Parathyroid adenoma (tissue), 2 donors: ENCODE results near the gene BBS12.

Source experiments
- H2AFZ ChIP-seq: fragments of 300-600 bp; sonication (generic); one replicate; pipeline ENCODE4 v1.7.0; 2017; ENCODE audit warnings: antibody characterized with exemption, mild to moderate bottlenecking
- H3K27ac ChIP-seq: fragments of 300-600 bp; sonication (generic); one replicate; pipeline ENCODE4 v1.7.0; 2017
- H3K27me3 ChIP-seq: fragments of 300-600 bp; sonication (generic); one replicate; pipeline ENCODE4 v1.7.0; 2017; ENCODE audit warnings: low read length; ENCODE audit not compliant: control insufficient read depth, insufficient read depth
- H3K36me3 ChIP-seq: fragments of 300-600 bp; sonication (generic); one replicate; pipeline ENCODE4 v1.7.0; 2017; ENCODE audit warnings: low read length; ENCODE audit not compliant: control insufficient read depth, insufficient read depth
- H3K4me1 ChIP-seq: fragments of 300-600 bp; sonication (generic); one replicate; pipeline ENCODE4 v1.7.0; 2017; ENCODE audit warnings: control low read depth
- H3K4me2 ChIP-seq: fragments of 300-600 bp; sonication (generic); one replicate; pipeline ENCODE4 v1.7.0; 2017; ENCODE audit warnings: low read length
- H3K4me3 ChIP-seq: fragments of 300-600 bp; sonication (generic); one replicate; pipeline ENCODE4 v1.7.0; 2017; ENCODE audit warnings: low read depth, low read length
- H3K79me2 ChIP-seq: fragments of 300-600 bp; sonication (generic); one replicate; pipeline ENCODE4 v1.7.0; 2017; ENCODE audit warnings: control low read depth
- H3K9ac ChIP-seq: fragments of 300-600 bp; sonication (generic); one replicate; pipeline ENCODE4 v1.7.0; 2017; ENCODE audit warnings: mild to moderate bottlenecking
- H3K9me3 ChIP-seq: fragments of 300-600 bp; sonication (generic); one replicate; pipeline ENCODE4 v1.7.0; 2017; ENCODE audit warnings: low read length; ENCODE audit not compliant: control insufficient read depth
- CTCF ChIP-seq: fragments of 300-600 bp; sonication (generic); IDR thresholded peaks from one replicate; pipeline ENCODE4 v1.7.0; 2017; ENCODE audit warnings: antibody characterized with exemption, mild to moderate bottlenecking
- donor health status: primary hyperparathyroidism.

The BBS12 gene

DNA sequence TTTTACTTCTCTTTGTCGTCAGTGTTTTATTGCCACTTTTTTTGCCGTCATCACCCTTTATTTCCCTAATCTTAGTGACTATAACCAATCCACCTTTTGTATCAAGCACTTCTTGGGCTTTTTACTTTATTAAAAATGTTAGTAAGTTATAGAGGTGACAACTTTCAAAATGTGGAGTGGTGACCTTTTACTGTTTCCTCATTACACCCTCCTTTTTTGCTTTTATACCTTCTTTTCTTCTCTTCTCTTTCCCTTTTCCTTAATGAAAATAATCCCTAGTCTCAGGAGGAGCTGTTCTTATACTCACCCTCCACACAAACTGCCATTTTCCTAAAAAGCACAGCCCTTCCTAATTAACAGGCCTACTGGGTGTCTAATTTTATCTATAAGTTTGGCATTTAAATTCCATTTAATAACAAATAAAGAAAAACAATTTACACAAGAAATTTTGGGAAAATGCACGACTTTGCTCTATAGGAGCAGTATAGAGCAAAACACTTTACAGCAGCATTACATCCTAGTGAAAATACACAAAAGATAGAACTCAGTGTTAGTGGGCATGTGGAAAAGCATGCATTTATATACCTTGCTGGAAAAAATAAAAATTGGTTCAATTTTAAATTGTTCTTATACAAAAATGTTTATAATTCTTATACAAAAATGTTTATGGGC lies 27.3 kb downstream of the BBS12 start:
- TF ChIP-seq CTCF: no peak
- Histone ChIP-seq H3K4me2 (no peak overlapping the region), H3K79me2 (no peaks in the 10 kb centered on the region), H3K4me3 (no peak overlapping the region), H3K27ac (no peak overlapping the region), H3K27me3 (no peaks in the 10 kb centered on the region), H3K9me3 (no peaks in the 10 kb centered on the region), H3K4me1 (no peaks in the 10 kb centered on the region), H3K9ac (no peak overlapping the region), H3K36me3 (no peaks in the 10 kb centered on the region), H2AFZ (no peak overlapping the region)

DNA sequence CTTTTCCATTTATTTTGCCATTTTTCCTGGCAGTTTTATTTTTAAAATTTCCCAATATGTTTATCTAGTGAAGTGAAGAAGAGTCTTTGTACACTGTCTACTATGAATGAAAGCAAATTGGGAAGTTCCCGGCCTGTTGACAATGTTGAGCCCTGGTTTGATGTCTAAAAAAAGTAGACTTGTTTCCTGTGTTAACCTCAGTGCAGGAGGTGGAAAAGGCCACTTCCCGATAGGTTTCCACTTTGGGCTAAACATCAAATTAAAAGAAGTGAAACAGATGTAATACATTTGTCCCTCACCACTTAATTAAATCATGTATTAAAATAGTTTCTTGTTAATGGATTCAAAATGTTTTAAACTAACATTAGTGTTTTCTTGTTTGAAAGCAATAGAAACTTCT lies 30.0 kb downstream of the BBS12 start:
- Histone ChIP-seq H3K4me1 (no peaks in the 10 kb centered on the region), H3K9me3 (no peaks in the 10 kb centered on the region), H2AFZ (no peak overlapping the region), H3K4me2 (no peak overlapping the region), H3K9ac (no peak overlapping the region), H3K27me3 (no peaks in the 10 kb centered on the region), H3K27ac (no peak overlapping the region), H3K79me2 (no peaks in the 10 kb centered on the region), H3K36me3 (no peaks in the 10 kb centered on the region), H3K4me3 (no peak overlapping the region)
- no peak for TF ChIP-seq CTCF

- H2AFZ ChIP-seq: no peak overlapping the region
- H3K27ac ChIP-seq: no peak overlapping the region
- H3K9me3 ChIP-seq: no peaks in the 10 kb centered on the region
- no peak overlapping the region for H3K4me2 ChIP-seq
- H3K79me2 ChIP-seq: no peaks in the 10 kb centered on the region
- H3K36me3 ChIP-seq: no peaks in the 10 kb centered on the region
- H3K4me1 ChIP-seq: no peaks in the 10 kb centered on the region
- no peak overlapping the region for H3K9ac ChIP-seq
- TF ChIP-seq CTCF: no peak
- no peaks in the 10 kb centered on the region for H3K27me3 ChIP-seq
- no peak overlapping the region for H3K4me3 ChIP-seq
These were observed 30.6 kb downstream of the BBS12 start for GRCh38 chr4:122762966-122763716.

DNA sequence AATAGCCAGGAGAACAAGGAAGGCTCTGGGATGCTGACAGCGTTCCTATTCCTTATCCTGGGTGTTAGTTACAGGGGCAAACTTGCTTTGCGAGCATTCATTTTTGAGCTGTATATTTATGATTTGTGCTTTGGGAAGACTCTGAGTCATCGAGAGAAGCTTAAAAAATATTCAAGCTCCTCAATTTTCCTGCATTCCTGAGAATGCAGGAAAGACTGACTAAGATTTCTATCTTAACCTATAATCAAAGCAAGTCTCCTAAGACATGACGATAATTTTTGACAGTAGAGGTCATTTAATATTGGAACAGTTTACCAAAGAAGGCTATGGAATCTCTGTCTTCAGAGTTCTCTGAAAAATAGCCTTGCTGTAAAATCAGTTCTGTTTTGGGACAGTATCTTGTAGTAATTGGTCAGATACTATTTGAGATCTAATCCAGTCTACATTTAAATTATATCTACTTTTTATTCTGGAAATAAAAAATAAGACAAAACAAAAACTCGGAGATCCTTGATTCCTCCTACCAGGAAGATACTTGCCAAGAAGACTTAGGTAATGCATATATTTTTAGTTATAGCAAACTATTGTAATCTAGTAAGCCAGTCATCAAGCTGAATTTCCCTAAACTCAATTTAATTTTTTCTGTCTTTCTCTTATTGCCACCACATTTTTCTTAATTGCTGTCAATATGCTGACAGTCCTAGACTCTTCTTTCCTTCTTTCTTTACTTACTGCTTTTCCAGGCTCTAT lies 31.7 kb downstream of the BBS12 start:
- H3K27me3 ChIP-seq: no peaks in the 10 kb centered on the region
- H3K9me3 ChIP-seq: no peaks in the 10 kb centered on the region

More for the DNA sequence above, 31.7 kb downstream of the BBS12 start:
- Histone ChIP-seq H3K4me2 (no peak overlapping the region), H3K36me3 (no peaks in the 10 kb centered on the region), H3K79me2 (no peaks in the 10 kb centered on the region), H3K9ac (no peak overlapping the region), H3K27ac (no peak overlapping the region), H3K4me1 (no peaks in the 10 kb centered on the region), H2AFZ (no peak overlapping the region), H3K4me3 (no peak overlapping the region)
- no peak for TF ChIP-seq CTCF
